Upper lobe of right lung (tissue), 1 donor: ENCODE results near the gene SYNE3. TPM values are rescaled to one million over a fixed set of nuclear protein-coding genes. Genes with fewer than 3 reads are reported as not detected.

ENCODE experiments used
- ATAC-seq: fragments of 200-7000 bp; cut with Tn5 transposase; one replicate; pipeline ENCODE4 v1.9.1; 2020; ENCODE audit warnings: mild to moderate bottlenecking, moderate library complexity
- DNase-seq: peaks from one replicate; pipeline ENCODE4 v3.0.0-alpha.2; 2020
- H3K27ac ChIP-seq: fragments of 200-600 bp; one replicate; pipeline ENCODE4 v1.8.0; 2022
- H3K27me3 ChIP-seq: fragments of 200-600 bp; one replicate; pipeline ENCODE4 v1.8.0; 2022; ENCODE audit warnings: mild to moderate bottlenecking
- H3K36me3 ChIP-seq: fragments of 200-600 bp; one replicate; pipeline ENCODE4 v1.8.0; 2022
- H3K4me1 ChIP-seq: fragments of 200-600 bp; one replicate; pipeline ENCODE4 v1.8.0; 2022
- H3K4me3 ChIP-seq: fragments of 200-600 bp; one replicate; pipeline ENCODE4 v1.8.0; 2022; ENCODE audit warnings: mild to moderate bottlenecking
- H3K9me3 ChIP-seq: fragments of 200-600 bp; one replicate; pipeline ENCODE4 v1.8.0; 2022
- intact Hi-C: fragments of 100-400 bp; cut with DNase I; formaldehyde crosslinking; loops from one replicate; pipeline ENCODE4 v1.11.0; 2022
- total RNA-seq: library from RNA; stranded (reverse); fragmentation: NEBNext Ultra II Directional; extraction: Animal tissue kit (Norgen Biotek cat#: 25700); gene quantifications from one replicate; pipeline ENCODE4 v1.2.1, GENCODE V29; 2021
- TF ChIP-seq, protein P1 (sequence below): fragments of 200-600 bp; IDR thresholded peaks from one replicate; pipeline ENCODE4 v1.8.0; 2022; ENCODE audit warnings: antibody characterized with exemption
- donor health status: DM: no; HTN: yes; CAD: no; lungs with severe emphysema.

Gene SYNE3
- total RNA-seq, 1 donor from 2014 or later = 19.3 TPM

DNA sequence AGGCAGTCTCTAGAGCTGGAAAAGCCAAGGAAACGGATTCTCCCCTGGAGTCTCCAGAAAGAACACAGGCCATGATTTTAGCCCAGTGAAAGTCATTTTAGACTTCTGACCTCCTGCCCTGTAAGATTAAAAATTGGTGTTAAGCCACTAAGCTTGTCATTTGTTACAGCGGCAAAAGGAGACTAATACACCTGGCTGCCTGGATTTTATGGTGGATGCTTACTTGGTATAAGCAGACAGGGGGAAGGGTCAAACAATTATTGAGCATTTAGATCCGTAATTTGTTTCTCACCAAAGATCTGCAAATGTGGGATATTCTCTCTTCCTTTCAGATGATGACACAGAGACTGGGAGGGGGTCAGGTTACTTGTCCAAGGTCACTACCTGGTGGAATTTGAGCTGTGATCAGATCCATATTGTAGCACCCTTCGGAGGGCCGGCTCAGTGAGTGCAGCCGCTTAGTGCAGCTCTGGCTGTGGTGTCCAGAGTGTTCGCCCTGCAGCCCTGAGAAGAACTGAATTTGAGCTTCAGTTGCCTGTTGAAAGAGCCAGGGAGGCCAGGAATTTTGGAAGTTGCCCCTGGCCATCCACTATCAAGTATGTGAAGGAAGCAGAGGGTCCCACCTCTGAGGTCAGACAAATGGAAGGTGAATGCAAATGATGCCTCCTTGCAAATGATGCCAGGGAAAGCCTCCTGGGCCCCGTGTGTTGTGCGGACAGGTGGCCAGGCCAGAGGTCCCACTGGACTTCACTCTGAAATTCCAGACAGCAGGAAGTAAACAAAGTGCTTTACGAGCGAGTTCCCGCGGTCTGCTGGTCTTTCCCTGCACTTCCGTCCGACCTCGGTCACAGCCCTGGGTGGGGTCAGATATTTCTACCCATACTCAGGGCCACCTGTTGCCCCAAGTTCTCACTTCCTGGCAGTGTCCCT, 33.5 kb upstream of the SYNE3 start:
- TF ChIP-seq, protein P1, sequence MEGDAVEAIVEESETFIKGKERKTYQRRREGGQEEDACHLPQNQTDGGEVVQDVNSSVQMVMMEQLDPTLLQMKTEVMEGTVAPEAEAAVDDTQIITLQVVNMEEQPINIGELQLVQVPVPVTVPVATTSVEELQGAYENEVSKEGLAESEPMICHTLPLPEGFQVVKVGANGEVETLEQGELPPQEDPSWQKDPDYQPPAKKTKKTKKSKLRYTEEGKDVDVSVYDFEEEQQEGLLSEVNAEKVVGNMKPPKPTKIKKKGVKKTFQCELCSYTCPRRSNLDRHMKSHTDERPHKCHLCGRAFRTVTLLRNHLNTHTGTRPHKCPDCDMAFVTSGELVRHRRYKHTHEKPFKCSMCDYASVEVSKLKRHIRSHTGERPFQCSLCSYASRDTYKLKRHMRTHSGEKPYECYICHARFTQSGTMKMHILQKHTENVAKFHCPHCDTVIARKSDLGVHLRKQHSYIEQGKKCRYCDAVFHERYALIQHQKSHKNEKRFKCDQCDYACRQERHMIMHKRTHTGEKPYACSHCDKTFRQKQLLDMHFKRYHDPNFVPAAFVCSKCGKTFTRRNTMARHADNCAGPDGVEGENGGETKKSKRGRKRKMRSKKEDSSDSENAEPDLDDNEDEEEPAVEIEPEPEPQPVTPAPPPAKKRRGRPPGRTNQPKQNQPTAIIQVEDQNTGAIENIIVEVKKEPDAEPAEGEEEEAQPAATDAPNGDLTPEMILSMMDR = no peak
- no peaks in the 10 kb centered on the region for H3K9me3 ChIP-seq
- no peaks in the 10 kb centered on the region for H3K4me1 ChIP-seq
- ATAC-seq (no peak), DNase-seq (peak; percentile 27)
- H3K4me3 ChIP-seq = no peak overlapping the region
- H3K27me3 ChIP-seq = no peaks in the 10 kb centered on the region
- intact Hi-C loops = no loop called here
- no peak overlapping the region for H3K27ac ChIP-seq
- H3K36me3 ChIP-seq = peaks cover 2% of the 10 kb centered on the region

GRCh38 chr14:95548328-95548929, 32.0 kb upstream of the SYNE3 start:
- no peak for ATAC-seq
- Histone ChIP-seq H3K9me3 (no peaks in the 10 kb centered on the region), H3K4me3 (no peak overlapping the region), H3K27ac (no peak overlapping the region), H3K36me3 (peaks cover 12% of the 10 kb centered on the region), H3K4me1 (no peaks in the 10 kb centered on the region), H3K27me3 (no peaks in the 10 kb centered on the region)
- TF ChIP-seq, protein P1 = no peak
- DNase-seq = no peak
- intact Hi-C loops = no loop called here

- TF ChIP-seq, protein P1 = no peak
Observed at GRCh38 chr14:95547626-95548327, 31.3 kb upstream of the SYNE3 start.

DNA sequence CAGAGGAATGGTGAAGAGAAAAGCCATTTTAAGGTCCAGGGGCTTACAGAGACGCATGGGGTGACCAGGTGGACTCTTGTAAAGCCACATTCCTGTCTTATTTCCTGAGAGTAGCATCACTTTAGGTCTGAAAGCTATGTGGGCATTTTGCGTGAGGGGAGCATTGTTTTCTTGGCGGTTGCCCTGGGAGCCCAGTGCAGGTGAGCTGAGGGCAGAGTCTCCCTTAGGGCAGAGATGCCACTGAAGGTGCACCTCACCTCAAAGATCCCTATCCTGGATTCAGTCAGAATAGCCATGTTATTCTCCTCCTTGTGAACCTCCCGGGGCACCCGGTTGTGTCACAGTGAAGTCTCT, 30.8 kb upstream of the SYNE3 start:
- TF ChIP-seq, protein P1 = no peak
- DNase-seq = no peak
- Histone ChIP-seq H3K36me3 (peaks cover 12% of the 10 kb centered on the region), H3K27ac (no peak overlapping the region), H3K9me3 (no peaks in the 10 kb centered on the region), H3K4me1 (no peaks in the 10 kb centered on the region), H3K4me3 (no peak overlapping the region), H3K27me3 (no peaks in the 10 kb centered on the region)
- intact Hi-C loops = no loop called here
- ATAC-seq = no peak

More at GRCh38 chr14:95547626-95548327, 31.3 kb upstream of the SYNE3 start:
- Histone ChIP-seq H3K4me3 (no peak overlapping the region), H3K4me1 (no peaks in the 10 kb centered on the region), H3K36me3 (peaks cover 12% of the 10 kb centered on the region), H3K27me3 (no peaks in the 10 kb centered on the region), H3K9me3 (no peaks in the 10 kb centered on the region), H3K27ac (no peak overlapping the region)
- ATAC-seq (peak; percentile 23), DNase-seq (peak; percentile 19)
- intact Hi-C loops = no loop called here

- H3K9me3 ChIP-seq = no peaks in the 10 kb centered on the region
- H3K36me3 ChIP-seq = peaks cover 12% of the 10 kb centered on the region
- H3K27ac ChIP-seq = no peak overlapping the region
- no peak for DNase-seq
- ATAC-seq = no peak
- no peaks in the 10 kb centered on the region for H3K4me1 ChIP-seq
- intact Hi-C loops = no loop called here
- TF ChIP-seq, protein P1 = no peak
- H3K27me3 ChIP-seq = no peaks in the 10 kb centered on the region
- no peak overlapping the region for H3K4me3 ChIP-seq
Observed at GRCh38 chr14:95545515-95546168, 29.2 kb upstream of the SYNE3 start.
